Cerebellar cortex (tissue), 1 donor: ENCODE results near the gene ANKRD33B.
"Not testable (repeated sequence)": the region's sequence is repeated elsewhere in the genome, so short reads cannot be mapped to it uniquely, and the experiment has no call there.

Source experiments
- DNase-seq: peaks from one replicate; pipeline ENCODE4 v3.0.0-alpha.2; 2015; ENCODE audit warnings: low spot score

Gene ANKRD33B

DNA sequence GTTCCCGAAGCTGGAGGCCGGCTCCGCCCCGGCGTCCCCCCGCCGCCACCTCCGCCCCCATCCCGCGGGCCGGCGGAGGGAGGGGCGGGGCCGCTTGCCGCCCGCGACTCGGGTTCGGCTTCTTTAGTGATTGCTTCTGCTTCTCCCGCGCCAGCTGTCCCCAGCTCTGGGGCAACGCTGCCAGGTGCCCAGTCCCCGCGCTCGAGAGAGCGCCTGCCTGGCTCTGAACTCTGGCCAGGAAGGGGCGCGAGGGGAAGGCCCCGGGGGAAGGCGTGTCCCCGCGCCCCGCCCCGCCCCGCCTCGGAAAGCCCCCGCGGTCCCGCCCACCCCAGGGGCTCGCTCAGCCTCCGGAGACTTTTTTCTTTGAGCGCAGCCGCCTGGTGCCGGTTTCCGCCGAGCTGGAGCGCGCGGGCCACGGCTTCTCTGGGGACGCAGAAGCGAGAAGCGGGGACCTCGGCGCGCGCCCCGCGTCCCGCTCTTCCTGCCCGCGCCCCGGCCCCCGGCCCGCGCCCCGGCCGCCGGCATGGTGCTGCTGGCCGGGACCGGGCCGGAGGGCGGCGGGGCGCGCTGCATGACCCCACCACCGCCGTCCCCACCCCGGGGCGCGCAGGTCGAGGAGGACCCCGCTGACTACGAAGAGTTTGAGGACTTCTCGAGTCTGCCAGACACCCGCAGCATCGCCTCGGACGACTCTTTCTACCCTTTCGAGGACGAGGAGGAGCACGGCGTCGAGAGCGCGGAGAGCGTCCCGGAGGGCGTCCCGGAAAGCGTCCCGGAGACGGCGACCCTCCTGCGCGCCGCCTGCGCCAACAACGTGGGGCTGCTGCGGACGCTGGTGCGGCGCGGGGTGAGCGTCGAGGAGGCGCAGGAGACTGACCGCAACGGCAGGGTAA, at the start of gene ANKRD33B:
Gene ANKRD33B (plus strand): TSS at position 126 of the 893 bp plus-strand sequence. CDS start 398 bp downstream, at position 524.
- DNase-seq = peak; percentile 34

GRCh38 chr5:10514572-10514971, 49.3 kb upstream of the ANKRD33B start:
- not testable (repeated sequence) for DNase-seq

- no peak for DNase-seq
Observed at GRCh38 chr5:10515492-10515891, 48.4 kb upstream of the ANKRD33B start.

- DNase-seq = no peak
Observed at GRCh38 chr5:10518347-10518746, 45.5 kb upstream of the ANKRD33B start.

DNA sequence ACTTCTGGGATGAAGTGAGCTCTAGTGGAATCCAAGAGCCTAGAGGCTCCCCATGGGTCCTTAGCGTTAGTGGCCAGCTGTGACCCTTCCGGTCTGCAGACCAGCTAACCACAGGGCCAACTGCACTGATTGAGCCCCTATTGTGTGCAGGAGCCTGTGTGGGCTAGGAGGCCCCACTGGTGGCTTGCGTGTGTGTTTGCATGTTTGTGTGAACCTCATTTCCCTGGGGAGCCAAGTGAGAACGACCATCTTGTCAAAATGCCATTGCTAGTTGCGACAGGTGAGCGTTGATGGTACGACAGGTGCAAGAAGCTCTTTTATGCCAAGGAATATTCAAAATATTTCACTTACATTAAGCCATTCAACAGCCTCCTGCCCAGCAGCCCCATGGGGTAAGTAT, 44.1 kb upstream of the ANKRD33B start:
- no peak for DNase-seq

GRCh38 chr5:10520706-10521105, 43.2 kb upstream of the ANKRD33B start:
- DNase-seq = no peak

GRCh38 chr5:10521466-10522223, 42.2 kb upstream of the ANKRD33B start:
- no peak for DNase-seq

GRCh38 chr5:10522224-10522611, 41.7 kb upstream of the ANKRD33B start:
- no peak for DNase-seq

DNA sequence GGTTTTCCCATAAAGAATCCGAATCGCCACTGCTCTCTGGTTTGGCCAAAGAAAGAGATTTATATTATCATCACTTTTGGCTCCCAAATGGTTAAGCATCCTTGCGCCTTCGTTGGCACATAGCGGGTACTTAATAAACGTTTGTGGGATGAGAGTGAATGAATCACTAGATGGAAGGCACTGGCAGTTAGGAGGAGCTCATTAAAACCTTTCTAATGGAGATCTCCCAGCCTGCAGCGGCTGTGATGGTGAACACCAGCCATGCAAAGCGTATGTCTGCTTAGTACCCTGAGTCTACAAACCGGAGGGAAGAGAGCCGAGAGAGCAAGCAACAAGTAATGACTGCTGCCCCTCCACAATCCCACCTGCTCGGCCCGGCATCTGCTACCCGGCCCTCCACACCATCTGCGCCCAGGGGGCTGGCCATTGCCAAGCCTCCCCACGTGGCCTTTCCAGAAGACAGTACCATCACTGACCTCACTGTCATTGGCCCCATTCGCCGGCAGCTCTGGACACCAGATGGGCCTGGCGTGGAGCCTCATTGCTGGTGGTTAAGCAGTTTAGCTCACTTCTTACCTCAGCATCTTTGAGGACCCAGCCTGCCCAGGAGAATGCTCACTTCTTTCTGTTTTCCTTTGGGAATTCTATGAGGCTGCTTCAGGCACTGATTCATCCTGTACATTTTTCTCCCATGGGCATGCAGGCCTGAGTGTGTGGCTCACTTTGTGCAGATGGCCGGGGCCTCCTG, 39.3 kb upstream of the ANKRD33B start:
- DNase-seq = peak; percentile 95

DNA sequence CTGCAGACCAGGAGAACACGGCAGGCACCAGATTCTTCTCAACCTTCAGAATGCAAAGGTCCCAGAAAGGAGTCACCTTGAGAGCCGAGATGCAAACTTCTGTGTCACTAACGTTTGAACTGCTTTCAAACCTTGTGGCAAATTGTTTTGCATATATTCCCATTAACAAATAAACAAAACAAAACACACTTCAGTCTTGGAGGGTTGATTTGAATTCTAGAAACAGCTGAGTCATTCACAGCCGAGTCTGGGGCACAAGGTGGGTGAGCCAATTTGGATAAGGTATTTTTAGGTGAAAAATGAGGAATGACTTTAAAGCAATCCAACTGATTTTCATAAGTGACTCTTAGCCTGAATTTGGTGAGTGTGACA, 38.8 kb upstream of the ANKRD33B start:
- no peak for DNase-seq

GRCh38 chr5:10527281-10527950, 36.5 kb upstream of the ANKRD33B start:
- no peak for DNase-seq

DNA sequence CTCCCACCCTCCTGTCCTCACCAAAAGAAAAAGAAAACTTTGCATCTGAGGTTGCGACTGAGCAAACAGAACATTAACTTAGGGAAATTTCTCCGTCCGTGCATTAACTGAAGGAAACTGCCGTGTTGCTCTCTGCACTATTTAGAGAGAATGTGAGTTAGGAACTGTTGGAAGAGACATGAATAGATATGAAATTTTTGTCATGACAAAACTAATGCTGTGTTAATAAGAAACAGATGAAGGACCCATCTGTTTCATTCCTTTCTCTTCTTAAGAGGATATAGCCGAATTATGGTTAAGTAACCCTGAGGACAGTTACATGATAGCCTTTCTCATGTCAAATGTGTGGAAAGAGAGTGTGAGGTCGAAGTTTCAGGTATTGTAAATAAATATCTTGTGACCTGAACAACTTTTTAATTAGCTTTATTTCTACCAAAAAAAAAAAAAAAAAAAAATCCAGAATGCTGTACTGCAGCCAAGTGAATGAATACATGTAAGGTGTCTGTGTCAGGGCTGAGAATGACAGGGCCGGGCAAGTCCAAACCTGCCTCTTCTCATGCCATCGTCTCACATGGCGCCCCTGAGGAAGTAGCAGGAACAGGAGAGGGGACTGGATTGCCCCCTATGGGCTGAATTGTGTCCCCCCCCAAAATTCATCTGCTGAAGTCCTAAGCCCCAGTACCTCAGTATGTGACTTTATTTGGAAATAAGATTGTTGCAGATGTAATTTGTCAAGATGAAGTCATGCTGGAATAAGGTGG, 35.6 kb upstream of the ANKRD33B start:
- DNase-seq = no peak

DNA sequence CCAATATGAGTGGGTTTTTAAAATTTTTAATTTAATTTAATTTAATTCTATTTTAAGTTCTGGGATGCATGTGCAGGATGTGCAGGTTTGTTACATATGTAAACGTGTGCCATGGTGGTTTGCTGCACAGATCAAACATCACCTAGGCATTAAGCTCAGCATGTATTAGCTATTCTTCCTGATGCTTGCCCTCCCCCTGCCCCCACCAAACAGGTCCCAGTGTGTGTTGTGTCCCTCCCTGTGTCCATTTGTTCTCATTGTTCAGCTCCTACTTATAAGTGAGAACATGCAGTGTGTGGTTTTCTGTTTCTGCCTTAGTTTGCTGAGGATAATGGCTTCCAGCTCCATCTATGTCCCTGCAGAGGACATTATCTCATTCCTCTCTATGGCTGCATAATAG, 35.0 kb upstream of the ANKRD33B start:
- no peak for DNase-seq

- no peak for DNase-seq
Observed at GRCh38 chr5:10530601-10531320, 33.1 kb upstream of the ANKRD33B start.

DNA sequence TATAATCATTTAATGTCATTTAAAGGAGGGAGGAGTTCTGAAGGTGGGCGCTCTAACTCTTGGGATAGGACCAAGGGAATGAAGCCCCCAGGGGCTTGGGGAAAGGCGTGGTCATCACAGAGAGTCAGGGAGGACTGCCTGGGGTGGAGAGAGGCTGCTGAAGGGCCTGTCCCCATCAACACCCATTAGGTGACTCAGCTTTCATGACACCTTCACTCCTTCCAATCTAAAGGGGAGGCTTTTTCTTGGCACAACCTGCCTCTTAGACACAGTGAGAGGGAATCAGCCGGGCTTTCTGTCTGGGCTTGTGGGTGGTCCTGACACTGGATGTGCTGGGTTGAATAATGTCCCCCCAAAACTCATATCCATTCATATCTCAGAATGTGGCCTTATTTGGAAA, 31.4 kb upstream of the ANKRD33B start:
- DNase-seq = no peak

GRCh38 chr5:10533226-10533625, 30.6 kb upstream of the ANKRD33B start:
- DNase-seq = no peak

GRCh38 chr5:10534561-10535530, 29.0 kb upstream of the ANKRD33B start:
- DNase-seq = no peak

GRCh38 chr5:10536511-10536910, 27.4 kb upstream of the ANKRD33B start:
- DNase-seq = no peak

- DNase-seq = peak; percentile 34
Observed at GRCh38 chr5:10536931-10537579, 26.8 kb upstream of the ANKRD33B start.
